ENCODE data around the gene CALU.

DNA sequence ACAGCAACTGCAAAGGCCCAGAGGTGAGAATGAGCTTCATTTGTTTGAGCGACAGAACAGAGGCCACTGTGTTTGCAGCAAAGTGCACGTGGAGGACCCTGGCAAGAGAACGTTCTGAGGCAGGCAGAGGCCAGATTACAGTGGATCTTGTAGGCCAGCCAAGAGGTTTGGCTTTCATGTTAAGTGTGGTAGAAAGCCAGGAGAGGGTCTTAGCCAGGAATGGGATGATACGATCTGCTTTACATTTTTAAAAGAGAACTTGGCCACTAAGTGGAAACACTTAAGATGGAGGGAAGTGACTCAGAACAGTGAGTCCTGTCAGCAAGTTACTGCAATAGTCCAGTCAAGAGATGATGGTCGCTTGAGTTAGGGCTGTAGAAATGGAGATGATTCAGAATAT is 57.2 kb downstream of the CALU start:
- no peak for TF ChIP-seq POLR2A (IDR thresholded peaks at IDR 0.05; ENCODE audit: extremely low read depth, insufficient read length)
- TF ChIP-seq, protein P1, sequence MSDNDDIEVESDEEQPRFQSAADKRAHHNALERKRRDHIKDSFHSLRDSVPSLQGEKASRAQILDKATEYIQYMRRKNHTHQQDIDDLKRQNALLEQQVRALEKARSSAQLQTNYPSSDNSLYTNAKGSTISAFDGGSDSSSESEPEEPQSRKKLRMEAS (IDR thresholded peaks at IDR 0.05; ENCODE audit: low read depth, low read length): no peak
